Adrenal gland (tissue), 5 donors: ENCODE results near the gene YPEL2.

ENCODE experiments used
- POLR2A ChIP-seq, 2 donors: fragments of 450-650 bp; IDR thresholded peaks; one replicate each; pipeline ENCODE4 v1.6.1; 2017; ENCODE audit warnings: antibody characterized with exemption in 2 of 2, mild to moderate bottlenecking in 2 of 2, moderate library complexity in 1 of 2
- TF ChIP-seq, protein P1 (sequence below), 6 experiments: fragments of 450-650 bp in 4 of 6; fragments of 200-600 bp in 2 of 6; sonication (generic) in 1 of 6; IDR thresholded peaks; 1 replicate in 5 of 6; 2 replicates in 1 of 6; pipeline versions ENCODE4 v1.5.1 to v1.8.0; 2016 to 2021; ENCODE audit warnings: antibody characterized with exemption in 6 of 6, mild to moderate bottlenecking in 2 of 6, moderate library complexity in 1 of 6
- donor health status: DM: no; HTN: no; CAD: no.

DNA sequence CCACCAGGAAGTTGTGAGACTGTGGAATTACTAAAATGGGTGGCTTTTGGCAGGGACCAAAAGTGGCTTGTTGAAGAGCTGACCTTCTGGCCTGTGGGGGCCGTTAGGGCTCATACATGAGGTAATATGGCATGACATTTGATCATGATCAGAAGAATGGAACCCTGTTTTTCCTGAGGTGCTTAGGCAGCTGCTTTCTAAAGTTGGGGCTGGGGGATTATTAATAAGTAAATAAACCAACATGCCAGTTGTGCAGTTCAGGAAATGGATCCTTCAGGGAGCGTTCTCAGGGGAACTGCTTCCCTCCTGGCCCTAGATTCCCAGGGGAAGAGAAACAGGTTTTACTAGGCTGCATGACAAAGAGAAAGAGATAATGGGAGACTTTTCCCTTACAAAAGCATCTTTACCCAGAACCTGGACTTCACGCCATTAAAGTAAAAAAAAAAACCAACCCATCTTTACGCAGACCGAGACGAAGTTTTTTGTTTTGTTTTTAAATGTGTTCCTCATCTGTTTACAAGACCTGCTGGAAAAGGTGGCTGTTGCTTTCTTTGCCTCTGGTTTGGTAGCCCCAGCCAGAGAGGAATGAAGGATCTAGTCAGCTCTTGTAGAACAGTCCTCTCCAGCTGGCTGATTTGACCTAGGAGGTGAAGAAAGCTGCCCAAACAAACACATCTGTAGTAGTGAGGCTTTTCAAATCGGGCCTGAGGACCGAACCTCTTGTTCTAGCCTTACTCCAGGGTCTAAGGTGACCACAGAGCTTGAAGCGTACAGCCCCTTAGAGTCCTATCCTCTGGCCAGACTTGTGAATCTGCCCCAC lies 22.7 kb downstream of the YPEL2 start:
- TF ChIP-seq, protein P1, sequence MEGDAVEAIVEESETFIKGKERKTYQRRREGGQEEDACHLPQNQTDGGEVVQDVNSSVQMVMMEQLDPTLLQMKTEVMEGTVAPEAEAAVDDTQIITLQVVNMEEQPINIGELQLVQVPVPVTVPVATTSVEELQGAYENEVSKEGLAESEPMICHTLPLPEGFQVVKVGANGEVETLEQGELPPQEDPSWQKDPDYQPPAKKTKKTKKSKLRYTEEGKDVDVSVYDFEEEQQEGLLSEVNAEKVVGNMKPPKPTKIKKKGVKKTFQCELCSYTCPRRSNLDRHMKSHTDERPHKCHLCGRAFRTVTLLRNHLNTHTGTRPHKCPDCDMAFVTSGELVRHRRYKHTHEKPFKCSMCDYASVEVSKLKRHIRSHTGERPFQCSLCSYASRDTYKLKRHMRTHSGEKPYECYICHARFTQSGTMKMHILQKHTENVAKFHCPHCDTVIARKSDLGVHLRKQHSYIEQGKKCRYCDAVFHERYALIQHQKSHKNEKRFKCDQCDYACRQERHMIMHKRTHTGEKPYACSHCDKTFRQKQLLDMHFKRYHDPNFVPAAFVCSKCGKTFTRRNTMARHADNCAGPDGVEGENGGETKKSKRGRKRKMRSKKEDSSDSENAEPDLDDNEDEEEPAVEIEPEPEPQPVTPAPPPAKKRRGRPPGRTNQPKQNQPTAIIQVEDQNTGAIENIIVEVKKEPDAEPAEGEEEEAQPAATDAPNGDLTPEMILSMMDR (IDR thresholded peaks at IDR 0.05): no peak
- TF ChIP-seq POLR2A (IDR thresholded peaks at IDR 0.05): no peak
